Osteoblast (primary cell): ENCODE measurements around the gene PNLIPRP3. TPM values are rescaled to one million over a fixed set of nuclear protein-coding genes. Genes with fewer than 3 reads are reported as not detected.

ENCODE experiments used
- DNase-seq: peaks from one replicate; pipeline ENCODE4 v3.0.0; 2011; ENCODE audit warnings: low spot score, mixed read lengths; ENCODE audit not compliant: insufficient read length; ENCODE audit errors: missing footprints
- H2AFZ ChIP-seq: 2 replicates; pipeline ENCODE4 v1.6.0; 2011; ENCODE audit warnings: mild to moderate bottlenecking, low read length
- H3K27ac ChIP-seq: 2 replicates; pipeline ENCODE4 v1.5.1; 2011; ENCODE audit warnings: mild to moderate bottlenecking, low read depth, low read length, moderate library complexity
- H3K27me3 ChIP-seq: 2 replicates; pipeline ENCODE4 v1.6.0; 2012; ENCODE audit warnings: mild to moderate bottlenecking, control low read depth, inconsistent platforms, low read length, moderate library complexity; ENCODE audit not compliant: insufficient read depth
- H3K36me3 ChIP-seq: 2 replicates; pipeline ENCODE4 v1.5.1; 2011; ENCODE audit warnings: mild to moderate bottlenecking, low read length, control low read depth, moderate library complexity; ENCODE audit not compliant: insufficient read depth
- H3K4me1 ChIP-seq: 2 replicates; pipeline ENCODE4 v1.5.1; 2011; ENCODE audit warnings: mild to moderate bottlenecking, low read length, control low read depth, moderate library complexity; ENCODE audit not compliant: insufficient read depth
- H3K4me2 ChIP-seq: 2 replicates; pipeline ENCODE4 v1.6.0; 2011; ENCODE audit warnings: mild to moderate bottlenecking, low read length; ENCODE audit not compliant: insufficient read depth
- H3K4me3 ChIP-seq: fragments of 200-600 bp; sonication (generic); 3 replicates; pipeline ENCODE4 v1.5.1; 2012; ENCODE audit warnings: mild to moderate bottlenecking, low read length, inconsistent platforms; ENCODE audit not compliant: insufficient read depth
- H3K79me2 ChIP-seq: 2 replicates; pipeline ENCODE4 v1.6.0; 2012; ENCODE audit warnings: mild to moderate bottlenecking, low read length, control low read depth, inconsistent platforms; ENCODE audit not compliant: insufficient read depth
- H3K9me3 ChIP-seq: 2 replicates; pipeline ENCODE4 v1.5.1; 2011; ENCODE audit warnings: low read depth, low read length, control low read depth
- H4K20me1 ChIP-seq: 2 replicates; pipeline ENCODE4 v1.6.0; 2012; ENCODE audit warnings: mild to moderate bottlenecking, low read length, control low read depth; ENCODE audit not compliant: insufficient read depth
- CTCF ChIP-seq: IDR thresholded peaks from 2 replicates; pipeline ENCODE4 v1.5.1; 2011; ENCODE audit warnings: mild to moderate bottlenecking, low read depth, low read length, moderate library complexity; ENCODE audit errors: extremely low read depth
- total RNA-seq: library from RNA; depleted of rRNA; stranded (reverse); fragments of >200 nt; gene quantifications from 2 replicates; pipeline ENCODE4 v1.2.3, GENCODE V29; 2012

PNLIPRP3 gene
- total RNA-seq, 1 donor, result 0.72 TPM

GRCh38 chr10:116421815-116422214 is 5.8 kb upstream of the PNLIPRP3 start:
- DNase-seq, result no peak
- Histone ChIP-seq H3K27me3 (no peaks in the 10 kb centered on the region), H3K9me3 (no peaks in the 10 kb centered on the region), H2AFZ (no peak overlapping the region), H3K4me2 (no peak overlapping the region), H3K36me3 (no peaks in the 10 kb centered on the region), H3K27ac (no peak overlapping the region), H3K4me3 (no peak overlapping the region), H4K20me1 (no peaks in the 10 kb centered on the region), H3K79me2 (no peaks in the 10 kb centered on the region), H3K4me1 (no peaks in the 10 kb centered on the region)
- no peak for TF ChIP-seq CTCF

- Histone ChIP-seq H4K20me1 (no peaks in the 10 kb centered on the region), H3K27ac (no peak overlapping the region), H3K79me2 (no peaks in the 10 kb centered on the region), H3K4me3 (no peak overlapping the region), H3K27me3 (no peaks in the 10 kb centered on the region), H2AFZ (no peak overlapping the region), H3K4me2 (no peak overlapping the region), H3K36me3 (no peaks in the 10 kb centered on the region), H3K9me3 (no peaks in the 10 kb centered on the region), H3K4me1 (no peaks in the 10 kb centered on the region)
- no peak for TF ChIP-seq CTCF
- DNase-seq, result no peak
These were observed 1.8 kb downstream of the PNLIPRP3 start for GRCh38 chr10:116429288-116429977.

GRCh38 chr10:116430288-116430687 is 2.6 kb downstream of the PNLIPRP3 start:
- H3K9me3 ChIP-seq, result no peaks in the 10 kb centered on the region
- TF ChIP-seq CTCF, result no peak

GRCh38 chr10:116431598-116431997 is 4.0 kb downstream of the PNLIPRP3 start:
- H3K36me3 ChIP-seq, result no peaks in the 10 kb centered on the region
- no peak for TF ChIP-seq CTCF
- no peaks in the 10 kb centered on the region for H3K27me3 ChIP-seq
- no peak overlapping the region for H3K4me3 ChIP-seq
- no peaks in the 10 kb centered on the region for H3K9me3 ChIP-seq
- no peaks in the 10 kb centered on the region for H4K20me1 ChIP-seq
- no peak overlapping the region for H3K27ac ChIP-seq
- DNase-seq, result no peak
- no peaks in the 10 kb centered on the region for H3K79me2 ChIP-seq
- no peak overlapping the region for H3K4me2 ChIP-seq
- no peak overlapping the region for H2AFZ ChIP-seq
- no peaks in the 10 kb centered on the region for H3K4me1 ChIP-seq

More at GRCh38 chr10:116430288-116430687, 2.6 kb downstream of the PNLIPRP3 start:
- H3K27ac ChIP-seq, result no peak overlapping the region
- H3K4me3 ChIP-seq, result no peak overlapping the region
- no peaks in the 10 kb centered on the region for H4K20me1 ChIP-seq
- no peaks in the 10 kb centered on the region for H3K27me3 ChIP-seq
- no peak overlapping the region for H2AFZ ChIP-seq
- H3K36me3 ChIP-seq, result no peaks in the 10 kb centered on the region
- no peak overlapping the region for H3K4me2 ChIP-seq
- DNase-seq, result no peak
- H3K4me1 ChIP-seq, result no peaks in the 10 kb centered on the region
- H3K79me2 ChIP-seq, result no peaks in the 10 kb centered on the region
